T-helper 2 cell treated with Interferon-gamma antibody and Interleukin-4, amounts not matched to agents 100 ng/mL and 5 ng/mL, for 36 hours (primary cell): ENCODE measurements around the gene IL1RAPL2. TPM values are rescaled to one million over a fixed set of nuclear protein-coding genes. Genes with fewer than 3 reads are reported as not detected.
"Not testable (repeated sequence)": the region's sequence is repeated elsewhere in the genome, so short reads cannot be mapped to it uniquely, and the experiment has no call there.

ENCODE experiments used
- intact Hi-C: fragments of 100-400 bp; cut with micrococcal nuclease; formaldehyde crosslinking; loops from one replicate; pipeline ENCODE4 v1.15.1; 2023
- total RNA-seq: library from RNA; stranded (reverse); gene quantifications from 2 replicates; pipeline ENCODE4 v1.2.3, GENCODE V29; 2022

Gene IL1RAPL2
- total RNA-seq, 1 donor from 2014 or later, result not detected

DNA sequence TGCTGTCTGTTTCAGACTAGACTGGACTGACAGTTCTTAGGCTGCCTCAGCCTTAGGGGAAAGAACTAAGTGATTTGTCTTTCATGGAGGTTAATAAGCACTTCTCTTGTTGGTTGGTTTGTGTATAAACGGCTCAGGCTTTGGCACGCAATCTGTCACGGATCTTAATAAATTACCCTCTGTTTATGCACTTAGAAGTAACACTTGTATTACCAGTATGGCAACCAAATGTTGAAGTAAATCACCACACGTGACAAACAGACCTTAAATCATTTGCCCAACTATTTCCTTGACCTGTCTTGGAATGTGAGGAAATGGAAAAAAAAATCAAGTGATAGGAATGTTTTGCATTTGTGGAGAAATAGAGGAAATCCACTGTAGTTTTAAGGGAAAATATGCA, 584.6 kb downstream of the IL1RAPL2 start:
- intact Hi-C loops, result no loop called here

DNA sequence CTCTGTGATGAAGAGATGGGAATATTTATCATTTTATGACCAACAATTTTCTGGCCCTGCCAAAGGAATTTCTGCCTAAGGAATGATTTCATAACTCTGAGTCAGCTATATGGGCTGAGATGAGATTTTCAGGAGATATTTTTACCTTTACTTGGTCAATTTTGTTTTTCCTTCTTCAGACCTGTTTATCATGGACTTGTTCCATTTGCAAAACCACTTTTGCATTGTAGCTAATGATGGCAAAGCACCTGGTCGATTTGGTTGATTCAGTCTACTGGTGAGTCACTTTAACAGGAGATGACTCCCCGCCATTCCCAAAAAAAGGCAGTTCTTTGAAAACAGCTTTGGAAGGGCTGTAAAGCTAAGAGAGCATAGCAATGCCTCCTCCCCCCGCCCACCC, 601.2 kb downstream of the IL1RAPL2 start:
- intact Hi-C loops, result no loop called here

DNA sequence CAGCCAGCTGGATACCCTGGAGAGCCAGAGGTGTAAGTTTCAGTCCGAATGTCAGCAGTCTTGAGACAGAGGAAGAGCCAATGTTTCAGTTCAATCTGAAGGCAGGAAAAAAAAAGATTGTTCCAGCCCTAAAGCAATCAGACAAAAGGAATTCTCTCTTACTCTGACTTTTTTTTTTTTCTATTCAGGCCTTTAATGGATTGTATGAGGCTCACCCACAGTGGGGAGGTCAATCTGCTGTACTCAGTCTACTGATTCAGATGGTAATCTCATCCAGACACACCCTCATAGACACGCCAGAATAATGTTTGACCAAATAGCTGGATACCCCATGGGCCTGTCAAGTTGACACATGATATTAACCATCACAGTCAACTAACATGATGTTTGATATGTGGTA, 602.6 kb downstream of the IL1RAPL2 start:
- intact Hi-C loops, result no loop called here

DNA sequence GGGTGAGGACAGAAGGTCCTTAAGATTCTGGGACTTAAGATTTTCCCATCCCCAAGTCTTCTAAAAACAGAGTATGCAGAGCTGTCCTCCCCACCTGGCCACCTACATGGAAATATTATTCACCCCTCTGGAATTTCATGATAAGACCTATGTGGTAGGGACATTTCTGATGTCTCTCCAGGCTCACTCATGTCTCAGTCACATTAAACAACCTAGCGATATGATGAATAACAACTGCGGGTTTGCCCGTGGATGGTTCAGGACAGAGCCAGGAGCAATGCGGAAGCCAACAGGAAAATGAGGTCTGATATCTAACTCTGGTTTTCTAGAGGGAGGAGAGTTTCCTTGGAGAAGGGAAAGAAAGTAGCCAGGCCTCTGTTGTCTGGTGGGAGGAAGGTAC, 607.1 kb downstream of the IL1RAPL2 start:
- intact Hi-C loops, result no loop called here

DNA sequence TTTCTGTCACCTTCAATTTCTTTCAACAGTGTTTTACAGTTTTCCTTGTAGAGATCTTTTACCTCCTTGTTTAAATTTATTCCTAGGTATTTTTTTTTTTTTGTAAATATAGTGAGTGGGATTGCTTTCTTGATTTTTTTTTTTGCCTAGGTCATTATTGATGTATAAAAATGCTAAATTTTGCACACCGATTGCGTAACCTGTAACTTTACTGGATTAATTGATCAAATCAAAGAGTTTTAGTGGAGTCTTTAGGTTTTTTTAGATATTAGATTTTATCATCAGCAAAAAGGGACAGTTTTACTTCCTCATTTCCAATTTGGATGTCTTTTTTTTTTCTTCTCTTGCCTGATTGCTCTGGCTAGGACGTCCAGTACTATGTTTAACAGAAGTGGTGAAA, 613.6 kb downstream of the IL1RAPL2 start:
- intact Hi-C loops, result no loop called here

DNA sequence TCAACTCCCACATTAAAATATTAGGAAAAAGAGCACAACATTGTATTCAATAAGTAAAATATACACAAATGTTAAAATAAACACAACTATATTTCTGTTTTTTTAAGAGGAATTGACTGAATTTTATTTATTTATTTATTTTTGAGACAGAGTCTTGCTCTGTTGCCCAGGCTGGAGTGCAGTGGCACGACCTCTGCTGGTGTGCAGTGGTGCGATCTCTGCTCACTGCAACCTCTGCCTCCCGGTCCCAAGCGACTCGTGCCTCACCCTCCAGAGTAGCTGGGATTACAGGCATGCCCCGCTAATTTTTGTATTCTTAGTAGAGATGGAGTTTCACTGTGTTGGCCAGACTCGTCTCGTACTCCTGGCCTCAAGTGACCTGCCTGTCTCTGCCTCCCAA, 623.1 kb downstream of the IL1RAPL2 start:
- intact Hi-C loops, result no loop called here

DNA sequence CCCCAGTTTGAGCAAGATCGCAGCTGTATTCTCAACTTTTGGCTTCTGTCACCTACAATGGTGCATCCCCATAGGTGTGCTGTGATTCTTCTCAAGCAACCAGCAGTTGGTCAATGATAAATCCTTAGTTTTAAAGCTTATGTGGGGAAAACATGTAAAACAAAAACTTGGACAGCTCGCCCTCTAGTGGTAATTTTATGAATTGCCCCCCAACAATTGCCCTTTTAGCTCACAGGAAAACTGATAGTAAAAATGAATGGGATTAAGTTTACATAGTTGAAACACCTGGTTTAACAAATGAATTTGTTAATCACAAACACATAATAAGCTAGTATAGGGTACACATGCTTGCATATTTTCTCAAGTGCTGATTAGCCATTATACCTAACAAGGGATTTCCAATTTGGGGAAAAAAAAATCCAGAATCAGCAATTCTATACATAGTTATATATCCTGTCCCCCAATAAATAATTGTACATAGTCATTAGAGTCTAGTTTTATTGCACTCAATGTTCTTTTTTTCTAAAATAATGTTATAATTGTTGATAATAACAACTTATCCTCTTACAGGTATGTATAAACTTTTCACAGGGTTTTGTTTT, 624.4 kb downstream of the IL1RAPL2 start:
- intact Hi-C loops, result no loop called here

DNA sequence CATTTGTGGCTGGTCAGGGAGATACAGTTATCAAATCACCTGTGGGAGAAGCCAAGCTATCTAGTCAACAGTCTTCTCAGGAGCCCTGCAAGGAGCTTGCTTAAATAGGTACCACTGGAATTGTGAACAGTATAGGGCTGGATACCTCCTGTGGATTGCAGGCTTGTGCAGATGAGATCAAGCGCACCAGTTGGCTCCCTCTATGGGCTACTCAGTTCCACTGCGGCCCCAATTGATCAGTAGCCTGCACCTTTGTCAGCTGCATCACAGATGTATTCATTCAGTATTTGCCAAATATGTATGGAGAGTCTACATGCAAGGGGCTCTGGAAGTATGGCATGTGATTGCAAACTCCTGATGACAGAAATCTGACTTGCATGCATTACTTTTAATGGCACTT, 625.9 kb downstream of the IL1RAPL2 start:
- intact Hi-C loops, result no loop called here

DNA sequence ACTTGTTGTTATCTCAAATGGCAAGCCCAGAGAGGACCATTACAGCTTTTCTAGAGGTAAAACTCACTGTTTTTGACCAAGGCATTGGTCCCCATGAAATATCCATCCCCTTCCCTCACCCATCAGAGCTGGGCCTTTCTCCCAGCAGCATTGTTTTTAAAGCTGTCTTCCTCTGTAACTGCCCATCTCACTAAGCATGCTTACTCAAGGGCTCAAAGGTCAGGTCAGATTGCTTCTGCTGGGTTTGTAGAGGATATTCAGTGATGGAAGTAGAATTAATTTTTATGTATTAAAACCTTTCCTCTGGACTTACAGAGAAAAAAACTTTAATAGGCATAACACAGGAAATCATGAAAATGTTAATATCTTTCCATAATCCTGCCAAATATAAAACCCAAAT, 643.4 kb downstream of the IL1RAPL2 start:
- intact Hi-C loops, result no loop called here

DNA sequence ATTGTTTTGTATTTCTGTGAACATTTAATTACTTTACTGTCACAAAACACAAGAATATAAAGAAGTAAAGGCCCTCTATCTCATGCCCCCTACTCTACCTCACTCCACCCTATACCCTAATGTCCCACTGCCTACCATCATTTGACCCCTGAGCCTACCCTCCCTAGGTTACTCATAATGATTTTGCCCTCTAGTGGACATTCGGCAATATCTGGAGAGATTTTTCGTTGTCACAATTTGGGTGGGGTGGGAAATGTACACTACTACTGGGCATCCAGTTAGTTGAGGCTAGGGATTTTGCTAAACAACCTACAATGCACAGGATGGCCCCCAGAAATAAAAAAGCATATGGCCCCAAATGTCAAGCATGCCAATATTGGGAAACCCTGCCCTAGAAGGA, 644.3 kb downstream of the IL1RAPL2 start:
- intact Hi-C loops, result no loop called here

DNA sequence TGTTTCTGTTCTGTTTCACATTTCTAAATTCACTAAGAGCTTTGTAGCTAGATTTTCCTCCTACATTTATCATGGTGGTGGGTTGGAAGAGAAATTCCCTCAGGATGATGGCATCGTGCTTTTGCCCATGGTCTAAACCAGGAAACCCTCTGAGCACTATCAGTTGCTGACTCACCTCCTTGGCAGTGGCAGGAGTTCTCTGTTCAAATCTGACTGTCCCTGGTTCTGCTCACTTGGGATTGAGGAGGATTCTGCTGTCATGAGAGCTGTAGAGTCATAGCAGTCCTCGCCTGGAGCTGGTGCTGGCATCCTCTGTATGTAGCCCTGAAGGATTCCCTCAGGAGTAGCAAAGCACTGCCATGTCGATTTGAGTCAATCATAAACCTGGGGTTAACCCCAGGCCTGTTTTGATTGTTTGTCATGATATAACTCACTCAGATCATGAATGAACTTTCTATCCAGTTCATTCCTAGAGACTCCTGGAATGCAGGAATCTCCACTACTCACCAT, 645.1 kb downstream of the IL1RAPL2 start:
- intact Hi-C loops, result no loop called here

DNA sequence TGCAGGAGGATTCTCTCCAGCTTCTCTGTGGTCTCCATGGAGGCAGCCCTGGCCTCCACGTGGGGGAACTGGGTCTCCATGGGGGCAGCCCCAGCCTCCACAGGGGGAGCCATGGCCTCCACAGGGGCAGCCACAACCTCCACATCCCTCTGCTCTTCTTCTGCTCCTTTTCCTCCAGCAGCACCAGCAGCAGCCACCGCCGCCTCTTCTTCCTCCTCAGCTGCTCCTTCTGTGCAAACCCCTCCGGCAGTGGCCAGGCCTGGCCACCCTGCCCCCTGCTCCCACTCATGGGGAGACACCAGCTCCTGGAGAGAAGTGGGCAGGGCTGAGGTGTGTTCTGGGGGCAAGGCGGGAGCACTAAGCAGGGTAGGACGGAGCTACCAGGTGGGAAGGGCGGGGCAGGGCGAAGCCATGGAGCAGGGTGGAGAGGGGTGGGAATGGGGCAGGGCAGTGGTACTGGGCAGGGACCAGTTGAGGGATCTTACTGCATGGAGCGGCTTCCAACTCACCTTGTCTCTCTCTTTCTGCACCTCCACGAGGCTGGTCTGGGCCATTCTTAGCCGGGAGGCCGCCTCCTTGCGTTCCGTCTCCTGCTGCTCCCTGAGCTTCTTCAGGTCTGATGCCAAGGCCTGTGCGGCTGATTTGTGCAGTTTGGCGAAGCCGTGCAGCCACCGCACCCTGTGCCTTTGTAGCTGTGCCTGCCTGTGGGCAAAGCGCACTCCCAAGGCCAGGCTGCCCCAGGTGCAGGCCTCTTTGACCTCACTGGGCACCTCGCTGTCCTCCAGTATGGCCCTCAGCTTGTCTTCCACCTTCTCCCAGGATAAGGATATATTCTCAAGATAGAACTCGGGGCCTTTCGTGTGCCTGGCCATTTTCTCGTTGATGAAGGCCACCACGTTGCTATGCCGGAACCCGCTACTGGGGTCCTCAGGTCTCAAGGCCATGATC, 653.7 kb downstream of the IL1RAPL2 start:
- intact Hi-C loops, result no loop called here

DNA sequence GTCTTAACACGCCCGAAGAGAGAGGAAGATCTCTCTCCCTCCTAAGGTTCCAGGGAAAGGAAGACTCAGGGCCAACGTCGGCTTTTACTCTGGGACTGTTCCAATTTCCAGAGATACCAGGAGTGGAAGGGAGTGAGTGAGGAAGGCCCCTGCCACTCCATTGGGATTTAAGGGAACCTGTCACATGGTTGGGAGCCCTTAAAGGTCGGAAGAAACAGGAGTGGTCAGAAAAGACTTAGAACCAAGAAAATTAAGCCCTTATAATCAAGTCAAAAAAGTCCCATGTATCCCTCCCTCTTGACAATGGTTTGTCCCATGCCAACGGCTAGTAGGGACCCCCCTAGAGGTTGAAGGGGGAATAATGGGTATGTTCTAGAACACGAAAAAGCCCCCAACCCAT, 654.6 kb downstream of the IL1RAPL2 start, which contains the start of gene TEX13A:
TSS of gene TEX13A (minus strand) at position 59 of the 400 bp plus-strand sequence. CDS start 297 bp downstream, outside the sequence.
- intact Hi-C loops, result no loop called here

DNA sequence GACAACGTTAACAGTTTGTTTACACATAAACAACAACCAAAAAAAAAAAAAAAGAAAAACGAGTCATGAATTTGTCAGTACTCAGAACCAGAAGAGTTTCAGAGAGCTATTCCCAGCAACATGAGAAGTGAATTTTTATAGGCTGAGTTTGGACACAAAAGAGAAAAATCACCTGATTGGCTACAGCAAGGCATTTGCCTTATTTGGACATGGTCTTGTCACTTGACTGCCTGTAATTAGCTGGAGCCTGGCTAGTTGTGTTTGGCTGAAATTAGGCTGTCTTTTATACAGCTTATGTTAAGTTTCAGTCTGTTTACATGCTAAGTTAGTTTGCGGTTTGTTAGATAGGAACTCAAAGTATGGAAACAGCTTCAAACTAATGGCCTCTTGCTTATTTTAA, 655.4 kb downstream of the IL1RAPL2 start:
- intact Hi-C loops, result no loop called here

DNA sequence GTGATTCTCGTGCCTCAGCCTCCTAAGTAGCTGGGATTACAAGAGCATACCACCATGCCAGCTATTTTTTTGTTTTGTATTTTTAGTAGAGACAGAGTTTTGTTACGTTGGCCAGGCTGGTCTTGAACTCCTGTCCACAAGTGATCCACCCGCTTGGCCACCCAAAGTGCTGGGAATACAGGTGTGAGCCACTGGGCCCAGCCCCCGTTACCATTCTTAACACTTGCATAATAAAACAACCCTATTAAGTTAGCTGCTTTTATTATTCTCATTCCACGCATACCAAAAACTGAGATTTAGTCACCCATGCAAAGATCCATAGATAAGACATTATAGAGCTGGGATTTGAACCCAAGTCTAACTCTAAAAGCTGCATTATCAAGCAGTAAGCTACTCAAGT, 660.5 kb downstream of the IL1RAPL2 start:
- intact Hi-C loops, result no loop called here

DNA sequence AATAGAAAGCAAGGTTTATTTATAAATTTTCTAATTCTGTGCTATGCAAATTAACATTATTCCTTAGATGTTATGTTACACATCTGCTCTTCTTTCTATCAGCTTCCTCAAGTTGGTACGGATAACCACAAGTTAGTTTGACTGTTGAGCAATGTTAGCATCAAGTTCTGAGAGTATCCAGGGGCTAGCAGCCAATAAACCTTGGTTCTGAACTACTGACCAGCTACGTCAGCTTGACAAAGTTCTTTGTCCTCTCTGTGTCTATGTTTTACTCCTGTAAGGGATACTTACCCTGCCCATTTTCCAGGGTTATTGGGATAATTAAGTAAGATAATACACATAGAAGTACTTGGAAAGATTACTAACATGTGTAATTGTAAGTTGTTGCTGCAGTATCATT, 662.6 kb downstream of the IL1RAPL2 start:
- intact Hi-C loops, result no loop called here

DNA sequence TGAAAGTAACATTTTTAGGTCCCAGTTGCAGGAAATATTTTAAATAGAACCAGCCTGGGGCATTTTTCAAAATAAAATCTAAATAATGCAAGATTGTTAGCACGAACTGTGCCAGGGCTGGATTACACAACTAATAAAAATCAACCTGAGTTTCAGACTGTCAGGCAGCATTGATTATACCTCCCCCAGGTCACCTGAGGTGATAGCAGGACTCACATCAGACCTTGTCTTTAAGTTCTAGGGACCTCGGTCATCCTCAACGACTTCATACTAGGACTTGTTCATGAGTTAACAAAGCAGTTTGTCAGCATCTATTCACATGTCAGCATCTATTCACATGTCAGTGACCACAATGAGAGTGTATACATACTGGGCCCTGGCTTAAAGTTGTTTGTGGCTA, 663.1 kb downstream of the IL1RAPL2 start:
- intact Hi-C loops, result no loop called here

DNA sequence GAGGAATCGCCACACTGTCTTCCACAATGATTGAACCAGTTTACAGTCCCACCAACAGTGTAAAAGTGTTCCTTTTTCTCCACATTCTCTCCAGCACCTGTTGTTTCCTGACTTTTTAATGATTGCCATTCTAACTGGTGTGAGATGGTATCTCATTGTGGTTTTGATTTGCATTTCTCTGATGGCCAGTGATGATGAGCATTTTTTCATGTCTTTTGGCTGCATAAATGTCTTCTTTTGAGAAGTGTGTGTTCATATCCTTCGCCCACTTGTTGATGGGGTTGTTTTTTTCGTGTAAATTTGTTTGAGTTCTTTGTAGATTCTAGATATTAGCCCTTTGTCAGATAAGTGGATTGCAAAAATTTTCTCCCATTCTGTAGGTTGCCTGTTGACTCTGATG, 671.4 kb downstream of the IL1RAPL2 start:
- intact Hi-C loops, result not testable (repeated sequence)

DNA sequence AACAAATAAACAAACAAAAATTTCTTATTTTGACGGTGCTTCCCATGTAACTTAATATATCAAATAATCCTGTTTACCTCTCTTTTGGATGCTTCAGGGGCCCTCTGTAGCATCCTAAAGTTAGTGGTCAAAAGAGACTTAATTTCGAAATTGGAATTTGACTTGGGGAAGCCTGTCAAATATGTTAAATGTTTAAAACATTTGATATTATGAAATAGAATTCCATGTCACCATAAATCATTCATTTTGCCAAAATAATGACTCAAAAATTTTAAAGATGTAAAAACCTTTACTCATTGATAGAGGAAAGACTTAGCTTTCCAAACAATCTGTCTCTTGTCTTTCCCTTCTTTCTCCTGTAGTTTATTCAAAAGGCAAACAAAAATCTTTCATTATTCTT, 675.1 kb downstream of the IL1RAPL2 start:
- intact Hi-C loops, result no loop called here

DNA sequence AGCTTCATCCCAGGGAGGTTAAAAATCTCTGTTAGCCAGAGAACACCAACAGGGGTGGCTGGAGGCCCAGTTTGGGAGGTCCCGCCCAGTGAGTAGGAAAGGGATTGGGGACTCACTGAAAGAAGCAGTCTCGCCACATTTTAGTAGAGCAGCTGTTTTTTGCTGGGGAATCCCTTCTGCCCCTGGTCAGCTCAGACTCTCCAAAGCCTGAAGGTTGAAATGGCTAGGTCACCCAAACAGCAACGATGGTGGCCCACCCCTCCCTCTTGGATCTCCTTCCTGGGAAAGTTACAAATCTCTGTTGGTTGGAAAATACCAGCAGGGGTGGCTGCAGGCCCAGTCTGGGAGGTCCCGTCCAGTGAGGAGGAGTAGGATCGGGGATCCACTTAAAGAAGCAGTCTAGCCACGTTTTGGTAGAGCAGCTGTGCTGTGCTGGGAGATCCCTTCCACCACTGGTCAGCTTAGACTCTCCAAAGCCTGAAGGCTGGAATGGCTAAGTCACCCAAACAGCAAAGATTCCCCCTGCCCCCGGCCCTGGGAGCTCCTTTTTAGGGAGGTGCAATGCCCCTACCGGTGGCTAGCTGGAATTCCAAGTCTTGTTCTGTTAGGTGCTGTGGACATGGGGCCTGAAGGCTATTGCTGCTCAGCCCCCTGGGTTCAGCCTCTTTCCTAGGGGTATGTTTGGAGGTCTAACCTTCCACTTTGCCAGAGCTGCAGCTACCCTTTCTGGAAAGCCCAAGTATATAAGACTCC, 694.5 kb downstream of the IL1RAPL2 start:
- intact Hi-C loops, result no loop called here

DNA sequence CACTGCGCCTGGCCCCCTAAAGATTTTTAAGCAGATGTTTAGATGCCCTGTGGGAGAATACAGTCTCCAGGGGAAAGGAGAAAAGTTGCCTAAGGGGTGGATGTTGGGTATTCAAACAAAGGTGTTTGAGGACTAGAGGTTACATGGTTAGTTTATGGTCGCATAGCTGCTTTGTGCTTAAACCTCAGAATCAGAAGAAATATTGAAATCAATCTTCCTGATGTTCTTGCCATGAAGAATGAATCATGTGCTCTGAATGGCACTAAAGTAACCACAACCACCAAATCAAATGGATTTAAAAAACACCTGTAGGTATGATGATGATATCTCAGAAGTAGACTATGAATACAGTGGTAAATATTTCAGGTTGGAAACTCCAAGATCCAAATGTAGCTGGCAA, 697.2 kb downstream of the IL1RAPL2 start:
- intact Hi-C loops, result no loop called here

DNA sequence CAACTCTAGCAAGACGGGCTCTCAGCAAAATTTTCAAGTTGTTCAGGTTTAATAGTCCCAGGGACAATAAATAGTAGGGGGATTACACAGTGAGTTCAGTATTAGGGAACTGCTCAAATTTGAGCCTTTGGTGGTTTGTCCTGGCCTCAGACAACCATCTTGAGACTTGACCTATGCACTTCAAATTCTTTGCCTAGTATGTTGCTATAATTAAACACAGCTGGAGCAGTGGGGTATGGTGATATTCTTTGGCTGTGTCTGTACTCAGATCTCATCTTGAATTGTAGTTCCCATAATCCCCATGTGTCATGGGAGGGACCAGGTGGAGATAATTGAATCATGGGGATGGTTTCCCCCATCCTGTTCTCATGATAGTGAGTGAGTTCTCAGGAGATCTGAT, 697.8 kb downstream of the IL1RAPL2 start:
- intact Hi-C loops, result no loop called here
